ENCODE measurements around the gene TRIM67. TPM values are rescaled to one million over a fixed set of nuclear protein-coding genes. Genes with fewer than 3 reads are reported as not detected.

The TRIM67 gene
- total RNA-seq, 1 experiment from 2014 or later: 0.03 TPM

DNA sequence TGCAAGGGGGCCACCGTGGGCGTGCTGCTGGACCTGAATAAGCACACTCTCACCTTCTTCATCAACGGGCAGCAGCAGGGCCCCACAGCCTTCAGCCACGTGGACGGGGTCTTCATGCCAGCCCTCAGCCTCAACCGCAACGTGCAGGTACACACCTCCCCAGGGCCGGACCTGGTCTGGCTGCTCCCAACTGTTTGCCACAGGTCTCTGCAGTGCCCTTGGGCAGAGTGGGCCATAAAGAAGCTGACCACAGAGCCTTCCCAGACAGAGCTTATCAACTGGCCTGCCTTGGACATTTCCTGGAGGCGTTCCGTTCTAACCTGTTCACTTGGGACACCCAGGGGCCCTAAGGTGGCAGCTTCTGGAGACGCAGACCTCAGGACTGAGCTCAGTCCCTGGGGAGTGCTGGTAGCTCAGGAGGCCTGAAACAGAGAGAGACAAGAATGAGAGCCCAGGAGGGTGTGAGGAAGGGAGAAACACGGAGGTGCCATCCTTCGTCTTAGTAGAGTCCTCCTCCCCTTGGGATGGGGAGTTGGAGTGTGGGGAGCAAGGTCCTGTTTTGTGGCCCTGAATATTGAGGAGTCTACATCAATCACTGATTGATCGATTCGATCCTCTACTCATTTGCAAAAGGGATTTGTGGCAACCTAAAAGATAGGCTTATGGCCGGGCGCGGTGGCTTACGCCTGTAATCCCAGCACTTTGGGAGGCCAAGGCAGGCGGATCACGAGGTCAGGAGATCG is 52.1 kb downstream of the TRIM67 start:
- in situ Hi-C loops (cut with HindIII; ENCODE audit: low pct_unique_long_range_greater_than_20kb, low sequenced_read_pairs): no loop called here
- DNase-seq (ENCODE audit: low read depth, low spot score): no peak

DNA sequence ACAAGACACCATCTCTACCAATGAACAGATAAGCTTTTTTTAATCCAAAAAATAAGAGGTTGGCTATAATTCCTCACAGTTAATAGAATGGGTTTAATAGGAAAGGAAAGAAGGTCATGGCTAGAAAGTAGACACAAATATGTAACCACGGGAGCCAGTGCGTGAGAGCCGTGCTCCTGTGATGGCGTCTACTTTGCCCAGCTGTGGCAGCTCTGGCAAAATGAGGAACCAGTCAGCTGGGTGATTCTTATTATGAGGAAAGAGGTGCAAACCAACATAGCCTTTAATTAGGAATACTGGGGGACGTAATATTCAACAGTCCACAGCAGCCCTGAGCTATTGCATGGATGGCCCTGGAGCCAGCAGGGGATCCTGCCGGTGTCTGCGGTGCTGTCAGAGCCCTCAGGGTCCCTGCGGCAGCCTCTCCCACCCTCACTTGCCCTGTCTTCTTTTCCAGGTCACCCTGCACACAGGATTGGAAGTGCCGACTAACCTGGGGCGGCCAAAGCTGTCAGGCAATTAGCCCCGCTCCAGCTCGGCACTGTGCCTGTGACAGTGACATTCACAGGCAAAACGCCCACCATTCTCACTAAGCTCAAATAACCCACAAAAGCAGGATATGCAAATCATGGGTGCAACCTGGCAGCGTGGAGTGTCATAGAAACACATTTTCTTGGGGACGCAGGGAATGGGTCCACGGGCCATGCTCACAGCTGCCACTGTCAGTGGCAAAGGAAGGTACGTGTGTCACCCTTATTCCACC is 53.2 kb downstream of the TRIM67 start:
- in situ Hi-C loops (cut with HindIII; ENCODE audit: low pct_unique_long_range_greater_than_20kb, low sequenced_read_pairs): no loop called here
- DNase-seq (ENCODE audit: low read depth, low spot score): no peak

GRCh38 chr1:231215681-231216385 is 54.0 kb downstream of the TRIM67 start:
- in situ Hi-C loops (cut with HindIII; ENCODE audit: low pct_unique_long_range_greater_than_20kb, low sequenced_read_pairs): no loop called here
- no peak for DNase-seq (ENCODE audit: low read depth, low spot score)

- in situ Hi-C loops (cut with HindIII; ENCODE audit: low pct_unique_long_range_greater_than_20kb, low sequenced_read_pairs): no loop called here
- no peak for DNase-seq (ENCODE audit: low read depth, low spot score)
These were observed 54.6 kb downstream of the TRIM67 start for GRCh38 chr1:231216498-231216897.

DNA sequence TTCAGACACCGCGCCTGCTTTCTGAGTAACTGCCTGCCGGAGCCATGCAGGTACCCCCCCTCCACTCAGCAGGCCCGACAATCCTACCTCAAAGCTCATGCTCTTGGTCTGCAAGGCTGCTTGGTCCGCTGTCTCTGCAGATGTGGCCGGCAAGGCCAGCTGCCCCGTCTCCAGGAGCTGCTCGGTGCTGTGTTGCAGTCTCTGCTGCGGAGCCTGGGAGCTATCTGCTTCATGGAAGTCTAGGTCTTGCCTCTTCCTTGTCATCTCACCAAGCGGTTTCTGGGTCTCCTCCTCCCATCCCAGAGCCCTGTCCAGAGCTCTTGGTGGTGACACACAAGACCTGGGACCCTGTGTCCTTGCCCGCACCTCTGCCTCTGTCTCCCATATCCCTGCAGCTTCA is 55.2 kb downstream of the TRIM67 start:
- in situ Hi-C loops (cut with HindIII; ENCODE audit: low pct_unique_long_range_greater_than_20kb, low sequenced_read_pairs): no loop called here
- DNase-seq (ENCODE audit: low read depth, low spot score): no peak

GRCh38 chr1:231218078-231218477 is 56.2 kb downstream of the TRIM67 start:
- in situ Hi-C loops (cut with HindIII; ENCODE audit: low pct_unique_long_range_greater_than_20kb, low sequenced_read_pairs): no loop called here
- DNase-seq (ENCODE audit: low read depth, low spot score): no peak

DNA sequence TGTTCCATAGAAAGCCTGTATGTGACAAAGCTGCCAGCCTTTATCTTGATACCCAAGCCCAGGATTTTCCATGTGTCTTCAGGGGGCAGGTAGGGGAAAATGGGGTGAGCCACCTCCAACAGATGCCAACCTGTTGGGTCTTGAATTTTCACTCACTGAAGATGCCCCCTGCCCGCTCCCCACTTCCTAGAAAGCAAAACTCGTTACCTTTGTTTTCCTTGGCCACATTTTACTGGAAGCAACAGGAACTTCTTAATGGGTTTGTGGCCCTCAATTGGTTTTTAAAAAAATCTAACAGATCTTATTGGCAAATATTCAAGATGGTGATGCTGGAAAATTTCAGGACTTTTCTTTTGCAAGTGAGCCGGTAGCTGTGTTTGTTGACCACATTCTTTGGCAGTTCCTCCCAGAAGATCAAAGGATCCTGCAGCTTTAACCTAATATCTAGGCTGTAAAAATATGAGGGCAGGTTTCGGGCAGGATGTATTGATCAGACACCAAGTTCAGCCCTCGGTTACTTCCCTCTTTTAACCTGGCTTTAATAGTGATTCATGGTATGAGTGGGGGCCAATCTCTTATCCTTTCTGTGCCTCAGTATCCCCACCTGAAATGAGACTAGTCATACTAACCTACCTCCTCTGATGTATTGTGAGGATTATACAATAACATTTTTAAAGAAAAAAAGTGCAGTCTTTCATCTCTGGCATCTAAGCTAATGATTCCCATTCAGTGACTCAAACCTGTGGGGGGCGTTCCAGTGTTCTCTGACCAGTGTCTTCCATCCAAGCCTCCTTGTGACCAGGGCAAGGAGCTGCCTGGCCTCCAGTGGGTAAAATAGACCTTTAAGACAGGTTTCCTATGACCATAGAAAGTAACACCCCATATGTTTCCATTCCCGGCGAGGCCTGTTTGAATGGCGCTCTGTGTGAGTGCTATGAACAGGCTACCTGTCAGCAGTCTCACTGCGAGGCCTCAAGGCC is 57.9 kb downstream of the TRIM67 start:
- no peak for DNase-seq (ENCODE audit: low read depth, low spot score)
- in situ Hi-C loops (cut with HindIII; ENCODE audit: low pct_unique_long_range_greater_than_20kb, low sequenced_read_pairs): no loop called here

- DNase-seq (ENCODE audit: low read depth, low spot score): no peak
- in situ Hi-C loops (cut with HindIII; ENCODE audit: low pct_unique_long_range_greater_than_20kb, low sequenced_read_pairs): no loop called here
These were observed 58.9 kb downstream of the TRIM67 start for GRCh38 chr1:231220801-231221200.

DNA sequence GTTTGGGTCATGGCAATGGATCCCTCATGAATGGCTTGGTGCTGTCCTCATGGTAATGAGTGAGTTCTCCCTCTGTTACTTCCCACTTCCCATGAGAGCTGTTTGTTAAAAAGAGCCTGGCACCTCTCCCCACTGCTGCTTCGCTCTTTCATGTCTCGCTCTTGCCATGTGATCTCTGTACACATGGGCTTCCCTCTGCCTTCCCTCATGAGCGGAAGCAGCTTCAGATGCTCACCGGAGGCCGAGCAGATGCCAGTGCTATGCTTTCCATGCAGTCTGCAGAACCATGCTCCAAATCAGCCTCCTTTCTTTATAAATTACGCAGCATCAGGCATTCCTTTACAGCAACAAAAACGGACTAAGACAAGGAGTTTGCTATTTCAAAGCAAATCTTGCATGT is 64.3 kb downstream of the TRIM67 start:
- in situ Hi-C loops (cut with HindIII; ENCODE audit: low pct_unique_long_range_greater_than_20kb, low sequenced_read_pairs): no loop called here
- no peak for DNase-seq (ENCODE audit: low read depth, low spot score)

- DNase-seq (ENCODE audit: low read depth, low spot score): no peak
- in situ Hi-C loops (cut with HindIII; ENCODE audit: low pct_unique_long_range_greater_than_20kb, low sequenced_read_pairs): no loop called here
These were observed 69.7 kb downstream of the TRIM67 start for GRCh38 chr1:231231511-231231910.

- in situ Hi-C loops (cut with HindIII; ENCODE audit: low pct_unique_long_range_greater_than_20kb, low sequenced_read_pairs): no loop called here
- no peak for DNase-seq (ENCODE audit: low read depth, low spot score)
These were observed 71.2 kb downstream of the TRIM67 start for GRCh38 chr1:231232870-231233734.

DNA sequence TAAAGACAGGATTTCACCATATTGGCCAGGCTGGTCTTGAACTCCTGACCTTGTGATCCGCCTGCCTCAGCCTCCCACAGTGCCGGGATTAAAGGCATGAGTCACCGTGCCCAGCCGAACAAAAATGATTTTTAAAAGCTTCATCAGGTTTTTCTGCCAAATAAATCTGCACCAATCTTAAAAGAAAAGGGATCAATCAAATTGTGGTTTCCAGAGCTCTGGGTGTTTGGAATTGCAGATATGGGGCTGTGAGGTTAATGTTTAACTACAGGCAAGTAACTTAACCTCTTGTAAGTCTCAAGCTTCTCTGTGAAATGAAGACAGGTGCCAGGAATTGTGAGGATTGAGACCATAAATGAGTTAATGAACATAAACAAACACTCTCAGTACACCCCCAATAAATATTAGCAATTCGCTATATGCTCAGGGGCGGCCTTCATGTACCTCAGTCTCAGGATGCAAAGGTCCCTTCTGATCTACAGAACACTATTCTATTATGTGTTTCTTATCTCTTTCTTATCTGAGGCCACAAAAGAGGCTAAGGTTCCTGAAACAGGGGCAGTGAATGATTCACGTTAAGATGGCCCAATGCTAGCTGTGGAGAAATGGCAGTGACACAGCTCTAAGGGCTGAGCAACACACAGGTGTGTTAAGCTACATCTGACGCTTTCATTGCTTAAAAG is 72.0 kb downstream of the TRIM67 start:
- in situ Hi-C loops (cut with HindIII; ENCODE audit: low pct_unique_long_range_greater_than_20kb, low sequenced_read_pairs): no loop called here
- DNase-seq (ENCODE audit: low read depth, low spot score): no peak

GRCh38 chr1:231234506-231234905 is 72.6 kb downstream of the TRIM67 start:
- DNase-seq (ENCODE audit: low read depth, low spot score): no peak
- in situ Hi-C loops (cut with HindIII; ENCODE audit: low pct_unique_long_range_greater_than_20kb, low sequenced_read_pairs): no loop called here

GRCh38 chr1:231235526-231236207 is 73.8 kb downstream of the TRIM67 start:
- DNase-seq (ENCODE audit: low read depth, low spot score): no peak
- in situ Hi-C loops (cut with HindIII; ENCODE audit: low pct_unique_long_range_greater_than_20kb, low sequenced_read_pairs): no loop called here

GRCh38 chr1:231236208-231236591 is 74.3 kb downstream of the TRIM67 start:
- in situ Hi-C loops (cut with HindIII; ENCODE audit: low pct_unique_long_range_greater_than_20kb, low sequenced_read_pairs): no loop called here
- DNase-seq (ENCODE audit: low read depth, low spot score): no peak

GRCh38 chr1:231236938-231237337 is 75.1 kb downstream of the TRIM67 start:
- no peak for DNase-seq (ENCODE audit: low read depth, low spot score)
- in situ Hi-C loops (cut with HindIII; ENCODE audit: low pct_unique_long_range_greater_than_20kb, low sequenced_read_pairs): no loop called here

Data from SK-MEL-5 (cell line).